ENCODE data around the gene NLGN1.

The NLGN1 gene

GRCh38 chr3:174335324-174335723, 937.8 kb downstream of the NLGN1 start:
- no peak for DNase-seq (ENCODE audit: low read depth)

GRCh38 chr3:174335910-174336309, 938.4 kb downstream of the NLGN1 start:
- DNase-seq (ENCODE audit: low read depth) = no peak
